HG03039 (cell line): Measurements from ENCODE around the gene LRRK2.
"Not testable (repeated sequence)": the region's sequence is repeated elsewhere in the genome, so short reads cannot be mapped to it uniquely, and the experiment has no call there.

Source experiments
- ATAC-seq: cut with Tn5 transposase; IDR thresholded peaks from one replicate; pipeline ENCODE4 v1.9.1; 2021; ENCODE audit warnings: mild to moderate bottlenecking, moderate library complexity; ENCODE audit not compliant: unreplicated experiment

LRRK2 gene

DNA sequence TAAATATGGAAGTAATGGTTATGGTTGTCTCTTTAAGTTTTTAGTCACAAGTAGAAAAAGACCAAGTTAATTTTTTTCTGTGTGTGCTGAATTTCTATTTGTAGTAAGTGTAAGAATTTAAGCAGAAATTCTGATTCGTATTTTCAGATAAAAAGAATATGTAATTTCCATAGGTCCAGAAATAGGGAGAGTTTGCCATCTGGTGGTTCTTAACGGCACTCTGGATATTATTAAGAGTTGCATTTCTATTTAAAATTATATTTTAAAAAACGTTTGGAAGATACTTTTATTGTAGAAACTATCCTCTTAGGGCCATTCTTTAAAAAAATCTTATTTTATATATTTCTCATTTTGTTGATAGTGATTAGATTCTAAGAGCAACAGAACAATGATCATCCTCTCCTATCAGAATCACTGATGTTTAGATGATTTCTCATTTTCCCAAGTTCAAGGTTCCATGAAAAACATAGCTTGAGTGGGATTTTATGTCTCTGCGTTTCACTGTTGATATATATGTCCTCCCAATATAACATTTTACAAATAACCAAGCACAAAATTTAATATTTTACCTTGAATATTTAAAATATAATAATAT lies 88.3 kb downstream of the LRRK2 start:
- no peak for ATAC-seq

DNA sequence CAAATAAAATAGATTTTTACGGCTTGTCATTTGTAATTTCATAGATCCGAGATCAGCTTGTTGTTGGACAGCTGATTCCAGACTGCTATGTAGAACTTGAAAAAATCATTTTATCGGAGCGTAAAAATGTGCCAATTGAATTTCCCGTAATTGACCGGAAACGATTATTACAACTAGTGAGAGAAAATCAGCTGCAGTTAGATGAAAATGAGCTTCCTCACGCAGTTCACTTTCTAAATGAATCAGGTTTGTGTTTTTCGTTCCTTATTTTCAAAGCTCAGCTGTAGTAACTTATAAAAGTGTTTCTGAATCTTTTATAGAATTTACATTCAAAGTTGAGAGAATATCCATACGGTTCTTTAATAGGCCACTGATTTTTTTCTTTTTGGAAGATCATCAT lies 89.1 kb downstream of the LRRK2 start:
- peak; percentile 89 for ATAC-seq

DNA sequence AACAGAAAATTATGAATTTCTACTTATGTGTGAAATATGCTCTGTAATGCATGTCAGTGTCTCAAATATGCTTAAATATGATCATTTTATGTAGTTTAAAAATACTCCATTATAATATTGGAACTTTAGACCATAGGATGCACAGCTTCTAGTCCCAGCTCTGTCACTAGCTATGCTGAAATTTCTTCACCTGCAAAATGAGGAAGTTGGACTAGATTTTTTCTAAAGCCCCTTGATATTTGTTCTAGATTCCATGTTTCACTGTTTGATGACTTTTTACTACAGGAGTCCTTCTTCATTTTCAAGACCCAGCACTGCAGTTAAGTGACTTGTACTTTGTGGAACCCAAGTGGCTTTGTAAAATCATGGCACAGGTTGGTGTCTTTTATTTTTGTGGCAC lies 90.1 kb downstream of the LRRK2 start:
- no peak for ATAC-seq

DNA sequence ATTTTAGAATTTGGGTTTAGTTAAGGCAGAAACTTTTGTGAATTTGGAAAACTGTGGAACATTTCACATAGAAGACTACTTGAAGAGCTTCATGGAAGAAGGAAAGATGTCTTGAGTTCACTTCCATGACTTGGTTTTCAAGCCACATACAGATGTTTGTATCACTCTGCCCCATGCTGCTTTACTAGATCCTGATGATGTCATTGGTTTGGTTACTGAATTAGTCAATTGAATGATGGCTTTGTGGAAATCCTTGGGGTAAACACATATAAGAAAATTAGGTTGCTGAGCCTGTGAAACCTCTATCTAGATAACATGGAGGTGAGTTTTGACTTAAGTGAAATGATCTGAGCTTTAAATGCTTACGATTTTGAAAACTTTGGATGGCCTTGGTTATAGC lies 90.6 kb downstream of the LRRK2 start:
- no peak for ATAC-seq

DNA sequence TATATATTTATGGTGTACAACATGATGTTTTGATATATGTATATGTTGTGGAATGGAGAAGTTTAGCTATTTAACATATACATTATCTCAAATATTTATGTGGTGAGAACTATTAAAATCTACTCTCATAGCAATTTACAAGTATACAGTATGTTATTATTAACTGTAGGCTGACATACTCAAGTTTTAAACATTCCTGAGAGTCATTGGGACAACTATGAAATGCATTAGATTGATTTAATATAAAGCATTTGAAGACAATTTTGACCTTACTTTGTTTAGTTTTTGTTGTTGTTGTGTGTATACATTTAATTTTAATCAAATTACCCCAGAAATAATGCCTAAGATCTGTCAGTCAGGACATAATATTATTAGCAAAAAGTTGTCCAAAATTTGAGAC lies 99.5 kb downstream of the LRRK2 start:
- ATAC-seq, result no peak

DNA sequence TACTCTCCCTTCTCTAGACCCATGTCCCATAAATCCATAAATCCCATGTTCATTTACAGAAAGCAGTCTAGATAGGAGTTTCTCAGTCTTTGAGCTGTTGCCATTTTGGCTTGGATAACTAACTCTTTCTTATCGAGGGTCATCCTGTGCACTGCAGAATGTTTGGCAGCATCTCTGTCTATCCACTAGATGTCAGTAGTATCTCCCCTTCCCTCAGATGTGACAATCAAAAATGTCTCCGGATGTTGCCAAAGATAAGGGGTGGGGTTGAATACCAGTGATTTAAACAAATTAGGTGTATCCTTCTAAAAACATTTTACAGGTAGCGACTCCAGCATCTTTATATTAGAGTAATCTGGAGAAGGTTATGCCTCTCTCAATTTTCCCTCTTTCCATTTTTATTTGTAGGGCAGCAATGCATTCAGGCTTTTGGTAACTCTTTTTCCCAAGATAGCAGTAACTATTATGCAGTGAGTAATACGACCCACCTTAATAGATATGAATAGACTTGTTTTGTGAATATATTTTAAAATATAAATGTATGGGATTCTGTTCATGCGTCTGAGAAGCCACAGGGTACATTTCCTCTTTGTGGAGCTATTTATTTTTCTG lies 100.7 kb downstream of the LRRK2 start:
- ATAC-seq, result no peak

DNA sequence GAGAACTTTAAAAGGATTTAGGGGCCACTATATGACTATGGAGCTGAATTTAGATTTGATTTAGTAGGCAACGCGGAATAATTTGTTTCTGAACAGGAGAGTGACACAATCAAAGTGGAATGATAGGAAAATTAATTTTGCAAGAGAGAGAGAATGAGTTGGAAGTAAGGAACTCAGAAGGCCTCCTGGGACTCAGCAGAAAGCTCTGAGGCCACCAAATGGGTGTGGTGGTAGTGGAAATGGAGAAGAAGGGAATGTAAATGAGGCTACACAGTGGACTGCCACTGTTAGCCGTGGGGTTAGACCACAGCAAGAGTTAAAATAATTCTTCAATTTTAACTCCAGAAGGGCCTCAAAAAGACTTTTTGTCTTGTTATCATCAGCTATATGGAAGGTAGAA lies 102.7 kb downstream of the LRRK2 start:
- no peak for ATAC-seq

DNA sequence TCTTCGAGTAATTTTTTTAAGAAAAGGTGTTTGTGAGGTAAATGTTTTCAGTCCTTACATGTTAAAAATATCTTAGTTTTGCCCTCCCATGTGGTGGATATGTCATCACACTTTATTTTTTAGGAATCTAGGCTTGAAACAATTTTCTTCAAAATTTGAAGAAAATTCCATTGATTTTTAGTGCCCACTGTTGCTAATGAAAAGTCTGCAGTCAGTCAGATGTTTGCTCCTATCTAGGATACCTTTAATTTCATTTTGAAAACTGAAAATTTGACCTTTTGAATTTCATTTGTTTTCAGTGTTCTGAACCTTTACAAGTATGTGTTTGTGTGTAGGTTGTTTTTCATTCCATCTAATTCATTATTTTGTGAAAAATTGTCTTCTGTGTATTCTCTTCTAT lies 105.4 kb downstream of the LRRK2 start:
- no peak for ATAC-seq

DNA sequence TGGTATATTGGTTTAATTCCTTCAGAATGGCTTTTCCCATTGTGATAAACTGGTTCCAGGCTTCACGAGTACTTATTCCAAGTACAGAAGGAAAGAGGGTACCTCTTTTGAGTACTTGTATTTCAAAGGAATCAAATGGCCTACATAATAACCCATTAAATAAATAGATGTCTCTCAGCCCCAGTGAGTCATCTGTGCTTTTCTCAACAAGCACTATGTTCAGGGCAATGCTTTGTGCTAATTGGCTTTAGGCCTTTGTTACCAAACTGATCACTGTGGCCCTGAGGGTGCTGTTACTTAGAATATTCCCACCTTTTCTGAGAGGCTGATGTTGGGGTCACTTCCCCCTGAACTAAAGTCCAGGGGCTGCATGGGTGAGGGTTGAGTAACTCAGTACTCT lies 107.1 kb downstream of the LRRK2 start:
- no peak for ATAC-seq

DNA sequence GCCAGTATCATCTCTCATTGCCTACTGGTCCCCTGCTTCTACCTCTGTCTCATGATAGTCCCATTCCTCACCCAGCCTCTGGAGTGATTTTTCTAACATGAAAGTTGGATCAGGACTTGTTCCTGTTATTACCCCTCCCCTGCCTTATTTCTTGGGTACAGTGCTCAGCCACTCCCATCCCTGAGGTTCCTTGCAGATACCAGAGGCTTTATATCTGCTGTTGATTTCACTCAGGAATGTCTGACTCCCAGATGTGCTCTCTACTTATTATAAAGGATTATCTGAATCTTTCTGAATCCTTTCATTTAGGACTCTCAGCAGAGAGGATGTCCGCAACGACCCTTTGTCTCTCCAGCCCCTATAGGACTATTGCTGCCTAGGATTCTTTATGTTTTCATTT lies 111.2 kb downstream of the LRRK2 start:
- ATAC-seq, result no peak

DNA sequence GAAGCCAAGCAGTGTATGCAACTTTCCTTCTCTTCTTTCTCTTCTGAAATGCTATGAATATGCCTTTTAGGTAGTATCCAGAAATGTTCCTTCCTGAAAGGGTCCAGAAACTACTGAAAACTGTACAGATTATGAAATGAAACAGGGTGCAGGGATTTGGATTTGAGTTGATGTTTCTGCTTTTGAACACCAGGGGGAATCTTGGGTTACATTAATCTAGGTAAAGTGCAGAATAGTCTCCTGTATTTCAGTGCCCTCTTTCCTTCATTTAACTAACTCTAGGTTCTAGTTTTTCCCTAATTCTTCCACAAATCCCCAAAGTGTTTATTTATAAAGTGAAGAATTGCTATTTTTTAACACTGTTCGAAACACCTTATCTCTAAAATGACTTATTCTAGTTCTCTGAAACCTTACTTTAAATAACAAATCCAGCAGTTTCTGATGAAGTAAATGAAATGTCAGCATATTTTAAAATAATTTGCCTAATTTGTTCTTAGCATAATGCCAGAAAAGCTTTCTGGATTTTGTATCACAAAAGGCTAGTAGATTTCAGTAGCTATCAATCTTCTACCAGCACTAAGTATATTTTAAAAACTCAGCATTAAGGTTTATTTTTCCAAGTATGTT lies 111.9 kb downstream of the LRRK2 start:
- no peak for ATAC-seq

DNA sequence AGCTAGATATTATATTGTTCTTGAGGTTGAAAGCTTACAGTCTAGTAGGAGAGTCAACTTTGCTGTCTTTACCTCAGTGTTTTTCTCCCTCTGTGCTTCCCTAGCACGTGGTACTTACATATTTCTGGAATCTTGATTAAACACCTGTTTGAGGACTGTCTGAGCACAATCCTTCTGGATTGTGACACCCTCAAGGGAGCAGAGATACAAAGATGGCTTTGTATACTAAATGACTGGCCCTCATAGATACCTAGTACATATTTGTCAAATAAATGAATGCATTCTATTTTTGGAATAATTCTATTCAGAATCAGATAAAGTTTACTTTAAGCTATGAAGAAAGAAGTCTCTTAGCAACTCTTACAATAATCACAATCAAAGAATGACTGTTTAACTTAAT lies 113.3 kb downstream of the LRRK2 start:
- ATAC-seq, result no peak

DNA sequence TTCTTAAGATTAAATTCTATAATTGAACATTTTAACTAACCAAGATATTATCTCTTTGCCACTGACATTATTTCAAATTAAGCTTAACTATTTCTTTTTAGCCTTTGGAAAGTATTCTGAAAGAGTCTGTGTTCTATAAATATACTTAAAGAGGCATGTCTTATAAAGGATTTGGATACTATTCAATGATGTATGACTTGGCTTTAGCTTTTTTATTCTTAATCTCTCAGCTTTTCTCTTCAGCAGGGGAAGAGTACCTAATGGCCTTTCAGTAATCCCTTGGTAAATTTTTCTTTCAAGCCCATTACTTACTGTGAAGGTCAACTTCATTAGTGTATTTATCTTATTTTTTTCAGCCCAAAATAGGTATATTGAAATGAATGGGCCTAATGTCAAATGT lies 113.8 kb downstream of the LRRK2 start:
- no peak for ATAC-seq

DNA sequence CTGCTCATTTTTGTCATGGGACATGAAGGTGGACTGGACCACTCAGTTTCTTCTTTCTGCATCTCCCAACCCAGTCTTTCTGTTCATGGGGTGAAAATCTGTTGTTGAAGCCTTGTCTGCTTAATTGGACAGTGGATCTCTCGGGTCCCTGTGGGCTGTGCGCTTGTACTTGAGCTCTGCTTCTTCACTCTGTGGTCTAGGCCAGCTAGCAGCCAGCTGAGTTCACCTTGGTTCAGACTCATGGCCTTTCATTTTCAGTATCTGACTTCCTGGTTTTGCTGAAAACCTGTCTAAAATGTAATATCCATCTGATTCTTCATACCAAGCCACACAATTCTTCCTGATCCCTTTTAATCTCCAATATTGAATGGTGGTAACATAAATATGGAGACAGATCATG lies 117.2 kb downstream of the LRRK2 start:
- ATAC-seq, result no peak

DNA sequence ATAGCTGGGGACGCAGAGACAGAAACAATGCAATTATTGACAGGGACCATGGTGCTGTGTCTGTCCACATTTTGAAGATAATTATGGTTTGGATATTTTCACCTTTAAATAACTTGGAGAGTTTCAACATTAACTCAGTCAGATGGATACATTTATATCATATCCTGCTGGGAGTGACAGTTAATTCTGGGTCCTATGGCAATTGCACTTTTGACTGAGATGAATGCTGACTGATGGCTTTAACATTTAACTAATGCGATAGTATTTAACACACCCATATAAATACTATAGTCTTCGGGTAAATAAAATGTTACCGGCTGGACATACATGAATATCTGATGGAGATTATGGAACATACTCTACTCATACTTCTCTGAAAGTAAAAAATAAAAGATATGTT lies 118.3 kb downstream of the LRRK2 start:
- ATAC-seq, result no peak

DNA sequence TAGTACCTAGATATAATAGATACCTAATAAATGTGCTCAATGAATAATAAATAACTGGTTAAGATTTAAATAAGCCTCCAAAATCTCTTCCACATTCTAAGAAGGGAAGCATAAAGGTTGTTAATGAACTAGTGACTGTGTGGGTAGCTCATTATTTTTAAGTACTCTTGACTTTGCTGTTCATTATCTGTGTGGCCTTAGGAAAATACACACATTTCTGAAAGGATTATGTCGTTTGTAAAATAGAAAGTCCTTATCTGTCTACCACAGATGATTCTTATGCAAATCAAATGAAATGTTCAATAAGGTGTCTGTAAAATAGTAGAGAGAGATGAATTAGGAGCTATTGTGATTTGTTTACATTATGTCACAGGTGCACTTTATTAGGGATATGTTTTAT lies 119.5 kb downstream of the LRRK2 start:
- no peak for ATAC-seq

DNA sequence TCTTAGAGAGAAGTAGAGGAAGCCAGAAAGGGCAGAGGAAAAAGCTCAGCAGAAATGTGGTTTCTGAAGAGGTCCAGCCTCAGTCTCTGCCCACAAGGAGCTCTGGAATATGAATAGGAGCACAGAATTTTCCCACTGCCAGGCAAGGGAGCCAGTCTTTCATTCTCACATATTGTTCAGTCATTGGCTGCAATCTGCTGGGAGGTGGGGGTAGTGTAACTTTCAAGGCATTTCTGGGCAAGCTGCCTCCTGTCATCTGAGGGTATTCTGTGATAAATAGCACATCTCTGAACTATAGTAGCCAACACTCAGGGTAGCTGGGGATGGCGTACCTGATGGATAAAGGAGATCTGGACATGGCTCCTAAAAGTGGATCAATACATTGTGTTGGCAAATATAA lies 127.2 kb downstream of the LRRK2 start:
- ATAC-seq, result no peak

DNA sequence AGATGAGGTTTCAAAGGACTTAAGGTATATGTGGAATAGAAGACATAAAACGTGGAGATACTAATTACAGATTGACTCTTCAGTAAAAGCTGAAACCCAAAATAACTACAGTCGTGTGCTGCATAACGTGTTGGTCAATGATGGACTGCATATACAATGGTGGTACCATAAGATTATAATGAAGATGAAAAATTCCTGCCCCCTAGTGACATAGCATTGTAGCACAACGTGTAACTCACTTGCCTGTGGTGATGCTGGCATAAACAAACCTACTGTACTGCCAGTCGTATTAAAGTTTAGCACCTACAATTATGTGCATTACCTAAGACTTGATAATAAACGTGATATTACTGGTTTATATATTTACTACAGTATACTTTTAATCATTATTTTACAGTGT lies 150.3 kb downstream of the LRRK2 start:
- no peak for ATAC-seq

DNA sequence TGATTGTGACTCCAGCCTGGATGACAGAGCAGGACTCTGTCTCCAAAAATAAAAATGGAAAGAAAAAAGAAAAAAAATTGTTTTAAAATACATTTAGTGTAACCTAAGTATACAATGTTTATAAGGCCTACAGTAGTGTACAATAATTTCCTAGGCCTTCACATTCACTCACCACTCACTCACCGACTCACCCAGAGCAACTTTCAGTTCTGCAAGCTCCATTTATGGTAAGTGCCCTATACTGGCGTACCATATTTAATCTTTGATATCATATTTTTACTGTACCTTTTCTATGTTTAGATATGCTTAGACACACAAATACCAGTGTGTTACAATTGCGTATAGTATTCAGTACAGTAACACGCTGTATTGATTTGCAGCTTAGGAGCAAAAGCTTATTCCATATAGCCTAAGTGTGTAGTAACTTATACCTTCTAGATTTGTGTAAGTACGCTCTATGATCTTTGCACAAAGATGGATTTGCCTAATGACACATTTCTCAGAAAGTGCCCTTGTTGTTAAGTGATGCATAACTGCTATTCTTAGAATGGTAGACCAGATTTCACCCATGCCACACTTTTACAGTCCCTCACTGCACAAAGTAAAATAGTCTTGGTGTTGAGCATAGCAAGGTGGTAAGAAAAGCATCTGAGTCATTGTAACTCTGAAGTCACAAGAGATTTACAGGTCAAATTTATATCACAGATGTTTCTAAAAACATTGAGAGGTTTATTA lies 151.9 kb downstream of the LRRK2 start:
- no peak for ATAC-seq

DNA sequence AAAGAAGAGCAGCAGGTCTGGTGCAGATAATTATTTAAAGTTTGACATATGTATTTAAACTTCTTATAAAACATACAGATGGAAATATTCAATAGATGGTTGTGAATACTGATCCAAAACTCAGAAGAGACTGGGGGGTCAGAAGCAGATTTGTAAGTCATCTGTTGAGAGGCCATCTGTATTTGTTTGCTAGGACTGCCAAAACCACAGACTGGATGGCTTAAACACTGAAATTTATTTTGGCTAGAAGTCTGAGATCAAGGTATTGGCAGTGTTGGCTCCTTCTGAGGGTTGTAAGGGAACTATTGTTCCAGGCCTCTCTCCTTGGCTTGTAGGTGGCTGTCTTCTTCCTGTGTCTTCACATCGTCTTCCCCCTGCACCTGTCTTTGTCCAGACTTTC lies 153.9 kb downstream of the LRRK2 start:
- ATAC-seq, result no peak

DNA sequence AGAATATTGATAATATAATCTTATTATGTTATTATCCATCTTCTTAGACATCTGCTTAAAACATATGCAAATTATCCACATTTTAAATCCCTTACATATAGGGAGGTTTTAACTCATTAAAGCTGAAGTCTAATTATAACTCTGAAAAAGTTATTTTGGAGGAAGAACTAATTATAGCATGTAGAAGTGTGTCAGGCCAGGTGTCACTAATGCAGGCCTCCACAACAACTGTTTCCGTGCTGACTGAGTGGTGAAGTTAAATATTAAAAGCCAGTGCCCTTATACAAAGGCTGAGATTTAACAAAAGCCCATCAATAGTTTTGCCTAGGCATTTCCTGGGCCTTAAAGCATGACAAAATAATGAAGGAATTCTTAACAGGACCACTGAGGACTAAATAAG lies 157.4 kb downstream of the LRRK2 start:
- ATAC-seq, result no peak

DNA sequence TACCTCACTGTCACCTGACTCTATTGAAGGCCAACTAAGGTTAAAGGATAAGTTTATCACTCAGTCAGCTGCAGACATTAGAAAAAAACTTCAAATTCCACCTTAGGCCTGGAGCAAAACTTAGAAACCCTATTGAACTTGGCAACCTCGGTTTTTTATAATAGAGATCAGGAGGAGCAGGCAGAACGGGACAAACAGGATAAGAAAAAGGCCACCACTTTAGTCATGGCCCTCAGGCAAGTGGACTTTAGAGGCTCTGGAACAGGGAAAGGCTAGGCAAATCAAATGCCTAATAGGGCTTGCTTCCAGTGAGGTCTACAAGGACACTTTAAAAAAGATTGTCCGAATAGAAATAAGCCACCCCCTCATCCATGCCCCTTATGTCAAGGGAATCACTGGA lies 162.5 kb downstream of the LRRK2 start:
- not testable (repeated sequence) for ATAC-seq
